GM21423 (cell line): ENCODE data around the gene PRUNE1.
A peak's percentile ranks its signal among the peaks of the same experiment; 100 is the strongest.

ENCODE experiments used
- ATAC-seq: cut with Tn5 transposase; IDR thresholded peaks from one replicate; pipeline ENCODE4 v1.9.1; 2021; ENCODE audit warnings: mild to moderate bottlenecking, moderate library complexity; ENCODE audit not compliant: unreplicated experiment

Gene PRUNE1

GRCh38 chr1:151005729-151006319, 2.4 kb upstream of the PRUNE1 start:
- ATAC-seq: no peak

GRCh38 chr1:151006327-151007052, 1.8 kb upstream of the PRUNE1 start, which contains the start of gene MINDY1:
TSS of gene MINDY1 (minus strand) at chr1:151006902. CDS start at chr1:151002617, 4,285 bp downstream.
- ATAC-seq: peak; percentile 35

GRCh38 chr1:151007853-151008243, 401 bp upstream of the PRUNE1 start:
- no peak for ATAC-seq

GRCh38 chr1:151009206-151009587, 948 bp downstream of the PRUNE1 start:
- ATAC-seq: no peak

DNA sequence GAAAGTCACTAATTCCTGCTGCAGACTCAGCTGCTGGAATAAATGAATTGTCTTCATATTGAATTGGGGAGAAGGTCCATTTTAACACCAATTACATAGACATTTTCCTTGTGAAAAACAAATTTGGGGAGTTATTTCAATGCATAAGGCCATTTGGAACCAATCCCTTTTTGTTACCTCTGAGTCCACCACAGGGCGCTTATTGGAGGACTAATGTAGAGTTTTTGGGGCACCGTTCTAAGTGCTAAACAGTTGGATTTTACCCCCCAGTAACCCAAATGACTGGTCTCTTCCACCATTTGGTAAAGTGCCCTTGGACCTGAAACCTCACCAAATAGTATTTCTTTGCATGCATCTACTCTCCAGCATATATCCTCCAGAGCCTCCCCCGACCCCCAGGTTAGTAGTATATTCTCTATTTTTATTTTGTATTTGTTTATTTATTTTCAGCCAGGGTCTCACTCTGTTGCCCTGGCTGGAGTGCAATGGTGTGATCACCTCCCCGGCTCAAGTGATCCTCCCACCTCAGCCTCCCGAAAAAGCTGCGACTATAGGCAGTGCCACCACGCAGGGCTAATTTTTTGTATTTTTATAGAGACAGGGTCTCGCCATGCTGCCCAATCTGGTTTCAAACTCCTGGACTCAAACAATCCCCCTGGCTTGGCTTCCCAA, 1.6 kb downstream of the PRUNE1 start:
- no peak for ATAC-seq

DNA sequence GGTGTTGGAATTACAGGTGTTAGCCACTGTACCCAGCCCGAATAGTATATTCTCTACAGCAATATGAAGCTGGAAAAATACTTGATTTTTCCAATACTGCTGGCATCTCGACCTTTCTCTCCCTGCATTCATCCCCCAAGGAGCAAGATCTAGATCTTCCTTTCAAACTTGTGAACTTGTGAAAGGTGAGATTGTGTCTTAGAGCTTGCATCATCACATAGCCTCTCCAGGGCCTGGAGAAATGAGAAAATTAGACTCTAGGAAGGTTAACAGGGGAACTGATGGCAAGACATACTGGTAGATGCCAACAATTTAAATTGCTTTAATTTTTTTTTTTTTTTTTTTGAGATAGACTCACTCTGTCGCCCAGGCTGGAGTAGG, 2.1 kb downstream of the PRUNE1 start:
- ATAC-seq: no peak

GRCh38 chr1:151011154-151011850, 3.1 kb downstream of the PRUNE1 start:
- ATAC-seq: no peak

DNA sequence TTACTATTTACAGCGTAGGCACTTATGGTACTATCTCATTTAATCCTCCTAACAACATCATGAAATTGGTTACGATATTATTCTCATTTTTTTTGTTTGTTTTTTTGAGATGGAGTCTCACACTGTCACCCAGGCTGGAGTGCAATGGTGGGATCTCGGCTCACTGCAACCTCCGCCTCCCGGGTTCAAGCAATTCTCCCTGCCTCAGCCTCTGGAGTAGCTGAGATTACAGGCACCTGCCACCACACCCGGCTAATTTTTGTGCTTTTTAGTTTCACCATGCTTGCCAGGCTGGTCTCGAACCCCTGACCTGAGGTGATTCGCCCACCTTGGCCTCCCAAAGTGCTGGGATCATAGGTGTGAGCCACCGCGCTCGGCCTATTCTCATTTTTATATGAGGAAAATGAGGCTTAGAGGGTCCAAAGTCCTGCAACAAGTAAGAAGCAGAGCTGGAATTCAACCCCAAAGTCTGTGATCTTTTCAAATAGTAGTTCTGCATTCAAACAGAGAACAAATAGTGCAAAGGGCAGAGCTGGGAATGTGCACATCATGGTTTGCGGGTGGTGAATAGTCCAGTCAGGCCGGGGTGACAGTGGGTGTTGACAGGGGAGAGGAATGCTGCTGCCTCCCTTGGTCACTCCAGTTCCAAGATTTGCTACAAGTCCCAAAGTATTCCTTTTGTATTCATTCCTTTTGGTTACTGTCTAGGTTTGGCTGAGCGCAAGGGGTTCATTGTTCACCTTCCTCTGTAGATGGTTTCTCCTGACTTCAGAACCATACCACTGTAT, 4.6 kb downstream of the PRUNE1 start:
- ATAC-seq: no peak

DNA sequence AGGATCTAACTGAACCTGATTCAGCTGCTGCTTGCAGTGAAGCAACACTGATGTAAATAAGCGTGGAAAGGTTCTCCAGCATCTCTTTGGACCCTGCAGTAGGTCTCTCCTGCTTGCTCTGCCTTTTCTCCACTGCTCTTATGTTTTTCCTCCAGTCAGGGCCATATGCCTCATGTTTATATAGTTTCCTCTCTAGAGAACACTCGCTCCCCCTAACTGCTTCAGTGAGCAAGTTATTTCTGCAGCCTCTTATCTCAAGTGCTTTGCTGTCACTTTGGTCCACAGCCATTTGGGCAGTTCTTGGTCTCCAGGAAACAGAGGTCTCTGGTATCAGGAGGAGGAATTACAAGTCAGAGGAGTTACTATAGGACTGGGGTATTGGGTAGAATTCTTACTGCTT, 5.3 kb downstream of the PRUNE1 start:
- no peak for ATAC-seq

- peak; percentile 60 for ATAC-seq
These were observed 16.4 kb downstream of the PRUNE1 start for GRCh38 chr1:151024540-151025146.

- no peak for ATAC-seq
These were observed 18.2 kb downstream of the PRUNE1 start for GRCh38 chr1:151026460-151026859.

DNA sequence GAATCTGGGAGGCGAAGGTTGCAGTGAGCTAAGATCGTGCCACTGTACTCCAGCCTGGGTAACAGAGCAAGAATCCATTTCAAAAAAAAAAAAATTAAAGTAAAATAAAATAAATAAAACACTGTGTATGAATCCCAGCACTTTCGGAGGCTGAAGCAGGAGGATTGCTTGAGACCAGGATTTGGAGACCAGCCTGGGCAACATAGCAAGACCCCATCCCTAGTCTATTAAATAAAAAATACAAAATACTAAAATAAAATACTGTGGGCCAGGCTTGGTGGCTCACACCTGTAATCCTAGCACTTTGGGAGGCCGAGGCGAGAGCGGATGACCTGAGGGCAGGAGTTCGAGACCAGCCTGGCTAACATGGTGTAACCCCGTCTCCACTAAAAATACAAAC, 23.9 kb downstream of the PRUNE1 start:
- ATAC-seq: no peak

DNA sequence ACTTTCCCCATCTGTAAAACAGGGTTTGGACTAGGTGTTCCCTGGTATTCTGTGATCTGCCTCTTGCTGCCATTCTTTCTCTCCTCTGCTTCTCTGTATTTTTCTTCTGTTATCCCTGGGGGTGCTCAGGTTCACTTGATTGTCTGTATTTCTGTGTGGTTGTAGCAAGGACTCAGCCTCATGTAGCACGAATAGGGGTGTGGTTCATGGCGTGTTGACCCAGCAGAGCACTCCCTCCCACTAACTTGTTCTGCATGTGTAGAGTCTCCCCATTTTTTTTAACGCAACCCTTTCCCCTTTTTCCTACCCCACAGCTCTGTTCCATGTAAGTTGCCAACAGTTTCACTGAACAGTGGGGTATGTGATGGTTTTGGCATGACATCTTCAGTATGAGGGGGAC, 26.9 kb downstream of the PRUNE1 start:
- no peak for ATAC-seq

DNA sequence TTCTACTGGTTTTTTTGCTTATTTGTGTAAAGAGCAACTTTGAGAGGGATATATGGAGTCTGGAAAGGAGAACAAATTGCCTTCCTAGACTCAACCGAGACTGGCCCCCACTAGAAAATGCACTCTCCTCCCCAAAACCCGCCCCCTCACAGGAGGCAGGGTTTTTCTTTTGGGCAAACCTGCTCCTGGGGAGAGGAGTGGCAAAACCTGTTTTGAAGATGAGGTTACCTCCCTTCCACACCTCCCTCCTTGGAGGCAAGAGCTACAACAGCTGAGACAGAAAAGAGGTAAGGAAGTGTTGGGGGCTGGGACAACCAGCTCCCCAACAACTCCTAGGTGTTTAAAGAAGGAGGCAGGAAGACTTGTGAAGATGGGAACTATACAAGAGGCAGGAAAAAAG, 28.1 kb downstream of the PRUNE1 start, which contains the start of gene BNIPL:
TSS of gene BNIPL (plus strand) at position 231 of the 400 bp plus-strand sequence. CDS start at position 371, 140 bp downstream.
- ATAC-seq: no peak

- ATAC-seq: no peak
These were observed 28.8 kb downstream of the PRUNE1 start for GRCh38 chr1:151037032-151037431.

- no peak for ATAC-seq
These were observed 31.3 kb downstream of the PRUNE1 start for GRCh38 chr1:151039521-151039920.

- ATAC-seq: no peak
These were observed 34.9 kb downstream of the PRUNE1 start for GRCh38 chr1:151043163-151043562.

GRCh38 chr1:151047591-151047924, 39.3 kb downstream of the PRUNE1 start, which contains the start of gene C1orf56:
TSS of gene C1orf56 (plus strand) at chr1:151047751. CDS start at chr1:151047848, 97 bp downstream.
- peak; percentile 48 for ATAC-seq

GRCh38 chr1:151047925-151048644, 39.8 kb downstream of the PRUNE1 start:
- ATAC-seq: peak; percentile 58

DNA sequence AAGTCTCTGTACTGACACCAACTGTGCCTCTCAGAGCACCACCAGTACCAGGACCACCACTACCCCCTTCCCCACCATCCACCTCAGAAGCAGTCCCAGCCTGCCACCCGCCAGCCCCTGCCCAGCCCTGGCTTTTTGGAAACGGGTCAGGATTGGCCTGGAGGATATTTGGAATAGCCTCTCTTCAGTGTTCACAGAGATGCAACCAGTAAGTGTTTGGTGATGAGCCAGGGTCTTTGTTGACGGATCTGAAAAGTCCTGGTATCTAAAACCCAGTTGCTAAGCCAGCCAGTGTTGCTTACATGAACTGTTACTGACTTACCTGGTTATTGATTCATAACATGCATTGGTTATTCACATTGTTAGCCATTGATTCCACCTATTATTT, 40.4 kb downstream of the PRUNE1 start:
- no peak for ATAC-seq
